ENCODE results near the gene LIN54. TPM values are rescaled to one million over a fixed set of nuclear protein-coding genes. Genes with fewer than 3 reads are reported as not detected.
"Not testable (repeated sequence)": the region's sequence is repeated elsewhere in the genome, so short reads cannot be mapped to it uniquely, and the experiment has no call there.

Gene LIN54
- total RNA-seq, 2 donors from 2014 or later = 14.6 to 17.9 TPM

DNA sequence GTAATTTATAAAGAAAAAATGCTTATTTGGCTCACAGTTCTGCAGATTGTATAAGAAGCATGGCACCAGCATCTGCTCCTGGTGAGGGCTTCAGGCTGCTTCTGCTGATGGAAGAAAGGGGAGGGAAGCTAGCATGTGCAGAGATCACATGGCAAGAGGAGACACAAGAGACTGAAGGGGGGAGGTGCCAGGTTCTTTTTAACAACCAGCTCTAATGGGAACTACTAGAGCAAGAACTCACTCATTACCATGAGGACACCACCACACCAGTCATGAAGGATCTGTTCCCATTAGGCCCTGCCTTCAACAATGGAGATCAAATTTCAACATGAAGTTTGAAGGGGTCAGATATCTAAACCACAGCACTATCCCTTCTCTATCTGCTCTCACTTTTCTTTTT, 14.9 kb upstream of the LIN54 start:
- H3K27me3 ChIP-seq = no peaks in the 10 kb centered on the region
- H3K4me3 ChIP-seq = no peak overlapping the region
- no peaks in the 10 kb centered on the region for H3K36me3 ChIP-seq
- H3K27ac ChIP-seq = no peak overlapping the region
- TF ChIP-seq, protein P1, sequence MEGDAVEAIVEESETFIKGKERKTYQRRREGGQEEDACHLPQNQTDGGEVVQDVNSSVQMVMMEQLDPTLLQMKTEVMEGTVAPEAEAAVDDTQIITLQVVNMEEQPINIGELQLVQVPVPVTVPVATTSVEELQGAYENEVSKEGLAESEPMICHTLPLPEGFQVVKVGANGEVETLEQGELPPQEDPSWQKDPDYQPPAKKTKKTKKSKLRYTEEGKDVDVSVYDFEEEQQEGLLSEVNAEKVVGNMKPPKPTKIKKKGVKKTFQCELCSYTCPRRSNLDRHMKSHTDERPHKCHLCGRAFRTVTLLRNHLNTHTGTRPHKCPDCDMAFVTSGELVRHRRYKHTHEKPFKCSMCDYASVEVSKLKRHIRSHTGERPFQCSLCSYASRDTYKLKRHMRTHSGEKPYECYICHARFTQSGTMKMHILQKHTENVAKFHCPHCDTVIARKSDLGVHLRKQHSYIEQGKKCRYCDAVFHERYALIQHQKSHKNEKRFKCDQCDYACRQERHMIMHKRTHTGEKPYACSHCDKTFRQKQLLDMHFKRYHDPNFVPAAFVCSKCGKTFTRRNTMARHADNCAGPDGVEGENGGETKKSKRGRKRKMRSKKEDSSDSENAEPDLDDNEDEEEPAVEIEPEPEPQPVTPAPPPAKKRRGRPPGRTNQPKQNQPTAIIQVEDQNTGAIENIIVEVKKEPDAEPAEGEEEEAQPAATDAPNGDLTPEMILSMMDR (IDR thresholded peaks at IDR 0.05) = no peak
- no peak overlapping the region for H3K9ac ChIP-seq (ENCODE audit: low read depth in 2 of 2, low read length in 2 of 2)
- H3K4me1 ChIP-seq = no peaks in the 10 kb centered on the region
- no peak for DNase-seq
- intact Hi-C loops (cut with DNase I) = no loop called here
- H3K9me3 ChIP-seq = no peaks in the 10 kb centered on the region

DNA sequence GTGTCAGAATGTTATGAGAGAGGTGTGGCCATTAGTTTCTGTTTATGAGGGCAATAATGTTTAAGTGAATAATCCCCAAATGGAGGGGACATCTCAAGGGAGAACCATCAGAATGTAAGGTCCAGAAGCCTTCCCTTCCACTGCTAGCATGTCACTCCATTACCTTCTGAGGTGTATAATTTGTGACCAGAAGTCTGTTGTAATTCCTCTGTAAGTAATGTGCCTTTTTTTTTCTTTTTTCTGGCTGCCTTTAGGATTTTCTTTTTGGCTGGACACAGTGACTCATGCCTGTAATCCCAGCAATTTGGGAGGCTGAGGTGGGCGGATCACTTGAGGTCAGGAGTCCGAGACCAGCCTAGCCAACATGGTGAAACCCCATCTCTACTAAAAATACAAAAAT, 13.6 kb upstream of the LIN54 start:
- no peak overlapping the region for H3K27ac ChIP-seq
- no peaks in the 10 kb centered on the region for H3K9me3 ChIP-seq
- TF ChIP-seq, protein P1 (IDR thresholded peaks at IDR 0.05) = no peak
- H3K4me1 ChIP-seq = no peaks in the 10 kb centered on the region
- no peaks in the 10 kb centered on the region for H3K36me3 ChIP-seq
- H3K4me3 ChIP-seq = no peak overlapping the region
- no peak for DNase-seq
- H3K27me3 ChIP-seq = no peaks in the 10 kb centered on the region
- no peak overlapping the region for H3K9ac ChIP-seq (ENCODE audit: low read depth in 2 of 2, low read length in 2 of 2)
- intact Hi-C loops (cut with DNase I) = no loop called here

DNA sequence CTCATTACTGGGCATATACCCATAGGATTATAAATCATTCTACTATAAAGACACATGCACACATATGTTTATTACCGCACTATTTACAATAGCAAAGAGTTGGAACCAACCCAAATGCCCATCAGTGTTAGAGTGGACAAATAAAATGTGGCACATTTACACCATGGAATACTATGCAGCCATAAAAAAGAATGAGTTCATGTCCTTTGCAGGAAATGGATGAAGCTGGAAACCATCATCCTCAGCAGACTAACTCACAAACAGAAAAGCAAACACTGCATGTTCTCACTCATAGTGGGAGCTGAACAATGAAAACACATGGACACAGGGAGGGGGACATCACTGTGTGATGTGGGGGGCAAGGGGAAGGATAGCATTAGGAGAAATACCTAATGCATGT, 13.0 kb upstream of the LIN54 start:
- intact Hi-C loops (cut with DNase I); H3K9ac ChIP-seq (ENCODE audit: low read depth in 2 of 2, low read length in 2 of 2); H3K27ac ChIP-seq; H3K4me1 ChIP-seq; H3K9me3 ChIP-seq; H3K27me3 ChIP-seq; DNase-seq; H3K36me3 ChIP-seq; H3K4me3 ChIP-seq: not testable (repeated sequence)

DNA sequence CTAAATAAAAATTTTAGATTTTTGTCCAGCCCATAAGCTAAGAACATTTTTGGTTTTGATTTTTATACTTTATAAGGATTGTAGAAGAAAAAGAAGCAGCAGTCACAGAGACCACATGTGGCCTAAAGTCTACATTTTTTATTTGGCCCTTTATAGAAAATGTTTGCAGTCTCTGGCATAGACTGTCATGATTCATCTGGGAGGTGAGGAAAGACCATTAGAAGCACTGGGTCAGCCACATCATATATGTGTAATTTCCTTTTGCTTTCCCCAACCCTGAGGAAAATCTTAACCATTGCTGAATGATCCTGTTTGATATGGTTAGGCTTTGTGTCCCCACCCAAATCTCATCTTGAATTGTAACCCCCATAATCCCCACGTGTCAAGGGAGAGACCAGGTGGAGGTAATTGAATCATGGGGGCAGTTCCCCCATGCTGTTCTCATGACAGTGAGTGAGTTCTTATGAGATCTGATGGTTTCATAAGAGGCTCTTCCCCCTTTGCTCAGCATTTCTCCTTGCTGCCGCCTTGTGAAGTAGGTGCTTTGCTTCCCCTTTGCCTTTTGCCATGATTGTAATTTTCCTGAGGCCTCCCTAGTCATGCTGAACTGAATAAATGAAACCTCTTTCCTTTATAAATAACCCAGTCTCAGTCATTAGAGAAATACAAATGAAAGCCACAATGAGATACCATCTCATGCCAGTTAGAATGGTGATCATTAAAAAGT, 12.3 kb upstream of the LIN54 start:
- no peak for DNase-seq
- TF ChIP-seq, protein P1 (IDR thresholded peaks at IDR 0.05) = no peak
- Histone ChIP-seq H3K9me3 (no peaks in the 10 kb centered on the region), H3K27me3 (no peaks in the 10 kb centered on the region), H3K9ac (ENCODE audit: low read depth in 2 of 2, low read length in 2 of 2) (no peak overlapping the region), H3K4me3 (no peak overlapping the region), H3K27ac (no peak overlapping the region), H3K36me3 (no peaks in the 10 kb centered on the region), H3K4me1 (no peaks in the 10 kb centered on the region)
- intact Hi-C loops (cut with DNase I) = no loop called here

DNA sequence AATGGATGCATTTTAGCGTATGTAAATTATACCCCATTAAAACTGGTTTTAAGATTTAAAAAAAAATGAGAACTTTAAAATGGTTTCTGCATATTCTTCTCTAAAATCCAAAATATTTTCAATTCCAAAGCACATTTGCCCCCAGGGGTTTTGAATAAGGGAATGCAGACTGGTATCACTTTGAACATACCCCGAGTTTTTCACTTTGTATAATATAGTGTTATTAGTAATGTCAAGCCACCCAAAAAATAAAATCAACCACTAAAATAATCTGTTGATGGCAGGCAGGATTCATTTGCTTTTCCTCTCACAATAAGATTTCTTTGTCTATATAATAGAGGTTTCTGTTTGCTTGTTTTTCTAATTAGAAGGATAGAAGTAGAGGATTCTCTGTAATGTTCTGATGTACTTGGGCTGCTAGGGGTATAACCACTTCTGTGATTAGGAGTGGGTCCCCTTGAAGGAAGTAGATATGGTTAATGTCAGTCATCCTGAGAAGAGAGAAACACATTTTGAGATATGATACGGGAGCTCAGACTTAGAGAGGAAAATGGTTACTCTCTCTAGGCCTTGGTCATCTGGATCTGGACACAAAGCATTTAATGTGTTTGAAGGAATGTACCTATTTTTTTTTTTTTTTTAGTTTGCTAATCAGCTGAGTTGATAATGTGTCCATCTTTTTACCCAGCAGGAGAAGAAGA, 9.3 kb upstream of the LIN54 start:
- H3K4me3 ChIP-seq = no peak overlapping the region
- no peak for DNase-seq
- H3K27ac ChIP-seq = no peak overlapping the region
- H3K9ac ChIP-seq (ENCODE audit: low read depth in 2 of 2, low read length in 2 of 2) = no peak overlapping the region
- H3K36me3 ChIP-seq = no peaks in the 10 kb centered on the region
- H3K9me3 ChIP-seq = no peaks in the 10 kb centered on the region
- TF ChIP-seq, protein P1 (IDR thresholded peaks at IDR 0.05) = no peak
- H3K4me1 ChIP-seq = no peaks in the 10 kb centered on the region
- intact Hi-C loops (cut with DNase I) = no loop called here
- no peaks in the 10 kb centered on the region for H3K27me3 ChIP-seq

DNA sequence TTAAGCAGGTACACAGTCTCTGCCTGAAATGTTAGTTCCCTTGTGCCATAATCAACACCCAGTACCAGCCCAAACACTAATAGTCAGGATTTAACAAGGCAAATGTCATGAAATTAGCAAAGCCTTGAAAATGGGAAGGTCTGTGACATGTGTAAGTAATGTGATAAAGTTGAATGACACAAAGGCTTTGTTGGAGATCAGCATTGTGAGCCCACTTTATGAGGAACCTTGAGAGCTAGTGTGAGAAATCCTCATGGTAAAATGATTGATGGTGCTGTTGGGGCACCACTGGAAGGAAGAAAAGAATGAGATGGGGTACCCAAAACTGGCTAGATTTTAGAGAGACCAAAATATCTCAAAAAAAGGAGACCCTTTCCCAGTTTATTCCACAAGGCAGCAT, 3.3 kb upstream of the LIN54 start:
- intact Hi-C loops (cut with DNase I) = loop anchor here (5.0 kb wide), 2 partner anchors 122 to 642 kb away; partner anchors contain the start of genes HNRNPD and SEC31A
- TF ChIP-seq, protein P1 (IDR thresholded peaks at IDR 0.05) = no peak

More for the DNA sequence above, 3.3 kb upstream of the LIN54 start:
- H3K9ac ChIP-seq (ENCODE audit: low read depth in 2 of 2, low read length in 2 of 2) = no peak overlapping the region
- H3K4me1 ChIP-seq = peaks cover 7% of the 10 kb centered on the region
- no peak for DNase-seq
- H3K27me3 ChIP-seq = no peaks in the 10 kb centered on the region
- no peak overlapping the region for H3K4me3 ChIP-seq
- no peak overlapping the region for H3K27ac ChIP-seq
- H3K36me3 ChIP-seq = no peaks in the 10 kb centered on the region
- H3K9me3 ChIP-seq = no peaks in the 10 kb centered on the region

Measured in colonic mucosa (tissue), 4 donors.